Mammary epithelial cell (primary cell): ENCODE measurements around the gene TAOK1.

Experiments used
- EZH2 ChIP-seq: IDR thresholded peaks from 2 replicates; pipeline ENCODE4 v1.6.1; 2012; ENCODE audit warnings: low read length, inconsistent platforms, borderline replicate concordance
- TF ChIP-seq, protein P1 (sequence below), 2 donors: IDR thresholded peaks in 1 of 2; conservative IDR thresholded peaks in 1 of 2; 2 replicates each; pipeline ENCODE4 v1.5.1; 2011 to 2012; ENCODE audit warnings: inconsistent platforms in 2 of 2, low read length in 2 of 2, mild to moderate bottlenecking in 2 of 2, control low read depth in 1 of 2, low read depth in 1 of 2; ENCODE audit not compliant: insufficient read depth in 1 of 2; ENCODE audit errors: extremely low read depth in 1 of 2

GRCh38 chr17:29593591-29594518, 203.7 kb downstream of the TAOK1 start:
- no peak for TF ChIP-seq EZH2
- TF ChIP-seq, protein P1, sequence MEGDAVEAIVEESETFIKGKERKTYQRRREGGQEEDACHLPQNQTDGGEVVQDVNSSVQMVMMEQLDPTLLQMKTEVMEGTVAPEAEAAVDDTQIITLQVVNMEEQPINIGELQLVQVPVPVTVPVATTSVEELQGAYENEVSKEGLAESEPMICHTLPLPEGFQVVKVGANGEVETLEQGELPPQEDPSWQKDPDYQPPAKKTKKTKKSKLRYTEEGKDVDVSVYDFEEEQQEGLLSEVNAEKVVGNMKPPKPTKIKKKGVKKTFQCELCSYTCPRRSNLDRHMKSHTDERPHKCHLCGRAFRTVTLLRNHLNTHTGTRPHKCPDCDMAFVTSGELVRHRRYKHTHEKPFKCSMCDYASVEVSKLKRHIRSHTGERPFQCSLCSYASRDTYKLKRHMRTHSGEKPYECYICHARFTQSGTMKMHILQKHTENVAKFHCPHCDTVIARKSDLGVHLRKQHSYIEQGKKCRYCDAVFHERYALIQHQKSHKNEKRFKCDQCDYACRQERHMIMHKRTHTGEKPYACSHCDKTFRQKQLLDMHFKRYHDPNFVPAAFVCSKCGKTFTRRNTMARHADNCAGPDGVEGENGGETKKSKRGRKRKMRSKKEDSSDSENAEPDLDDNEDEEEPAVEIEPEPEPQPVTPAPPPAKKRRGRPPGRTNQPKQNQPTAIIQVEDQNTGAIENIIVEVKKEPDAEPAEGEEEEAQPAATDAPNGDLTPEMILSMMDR (conservative IDR thresholded peaks at IDR 0.05 in 1 of 2, IDR thresholded peaks at IDR 0.05 in 1 of 2; ENCODE audit: extremely low read depth in 1 of 2, insufficient read depth in 1 of 2, low read depth in 1 of 2, low read length in 2 of 2), result peak; percentile 21 to 45
